ENCODE measurements around the gene BCL11B.

DNA sequence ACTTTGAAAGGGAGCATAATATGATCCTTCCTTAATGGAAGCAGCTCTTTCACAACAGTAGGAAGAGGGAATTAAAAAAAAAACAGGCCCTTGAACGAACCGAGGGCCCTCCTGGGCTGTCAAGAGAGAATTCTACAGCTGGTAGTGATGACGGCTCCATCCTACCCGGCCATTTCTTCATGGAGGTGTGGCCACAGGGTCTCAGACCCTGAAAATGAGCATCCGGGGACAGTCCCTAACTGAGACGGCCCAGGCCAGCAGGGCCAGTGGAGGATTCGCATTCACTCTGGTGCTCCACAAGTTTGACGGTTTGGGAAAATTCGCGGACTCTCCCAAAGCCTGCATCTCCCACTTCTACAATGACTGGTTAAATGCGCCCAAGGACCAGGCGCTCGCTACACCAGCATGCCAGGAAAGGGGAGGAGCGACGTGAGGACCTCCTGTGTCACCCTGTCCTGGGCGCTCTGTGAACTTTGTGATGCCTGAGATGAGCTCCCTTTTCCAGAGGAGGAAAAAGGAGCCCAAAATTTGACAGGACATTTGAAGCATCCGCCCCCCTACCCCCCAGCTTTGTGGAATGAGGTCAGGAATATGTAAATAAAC lies 66.8 kb downstream of the BCL11B start:
- TF ChIP-seq, protein P1, sequence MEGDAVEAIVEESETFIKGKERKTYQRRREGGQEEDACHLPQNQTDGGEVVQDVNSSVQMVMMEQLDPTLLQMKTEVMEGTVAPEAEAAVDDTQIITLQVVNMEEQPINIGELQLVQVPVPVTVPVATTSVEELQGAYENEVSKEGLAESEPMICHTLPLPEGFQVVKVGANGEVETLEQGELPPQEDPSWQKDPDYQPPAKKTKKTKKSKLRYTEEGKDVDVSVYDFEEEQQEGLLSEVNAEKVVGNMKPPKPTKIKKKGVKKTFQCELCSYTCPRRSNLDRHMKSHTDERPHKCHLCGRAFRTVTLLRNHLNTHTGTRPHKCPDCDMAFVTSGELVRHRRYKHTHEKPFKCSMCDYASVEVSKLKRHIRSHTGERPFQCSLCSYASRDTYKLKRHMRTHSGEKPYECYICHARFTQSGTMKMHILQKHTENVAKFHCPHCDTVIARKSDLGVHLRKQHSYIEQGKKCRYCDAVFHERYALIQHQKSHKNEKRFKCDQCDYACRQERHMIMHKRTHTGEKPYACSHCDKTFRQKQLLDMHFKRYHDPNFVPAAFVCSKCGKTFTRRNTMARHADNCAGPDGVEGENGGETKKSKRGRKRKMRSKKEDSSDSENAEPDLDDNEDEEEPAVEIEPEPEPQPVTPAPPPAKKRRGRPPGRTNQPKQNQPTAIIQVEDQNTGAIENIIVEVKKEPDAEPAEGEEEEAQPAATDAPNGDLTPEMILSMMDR (IDR thresholded peaks at IDR 0.05) = no peak
- no peak for TF ChIP-seq EZH2 (IDR thresholded peaks at IDR 0.05; ENCODE audit: borderline replicate concordance, insufficient read depth, low read depth, low read length, poor library complexity, severe bottlenecking)
